H1 (cell line): ENCODE results near the gene PHACTR1.

Source experiments
- BCL11A ChIP-seq, 2 experiments: IDR thresholded peaks; one replicate each; pipeline ENCODE4 v1.6.1; 2011; ENCODE audit warnings: low read depth in 2 of 2, low read length in 2 of 2, mild to moderate bottlenecking in 2 of 2
- EP300 ChIP-seq, 2 experiments: IDR thresholded peaks; 1 replicate in 1 of 2; 2 replicates in 1 of 2; pipeline ENCODE4 v1.6.1; 2011 to 2012; ENCODE audit warnings: low read depth in 2 of 2, low read length in 2 of 2, mild to moderate bottlenecking in 2 of 2, borderline replicate concordance in 1 of 2, inconsistent platforms in 1 of 2, moderate library complexity in 1 of 2
- EZH2 ChIP-seq: fragments of 200-600 bp; sonication (generic); IDR thresholded peaks from 2 replicates; pipeline ENCODE4 v1.7.1; 2012; ENCODE audit warnings: low read depth, mild to moderate bottlenecking, moderate library complexity, low read length, inconsistent platforms; ENCODE audit not compliant: severe bottlenecking
- FOSL1 ChIP-seq: IDR thresholded peaks from 2 replicates; pipeline ENCODE4 v1.6.1; 2011; ENCODE audit warnings: mild to moderate bottlenecking, low read depth, low read length, moderate library complexity; ENCODE audit not compliant: insufficient read depth
- POLR2AphosphoS5 ChIP-seq: IDR thresholded peaks from 2 replicates; pipeline ENCODE4 v1.6.1; 2011; ENCODE audit warnings: low read depth, low read length
- RAD21 ChIP-seq, 2 experiments: IDR thresholded peaks in 1 of 2; conservative IDR thresholded peaks in 1 of 2; 2 replicates each; pipeline ENCODE4 v1.6.1; 2011; ENCODE audit warnings: low read depth in 2 of 2, low read length in 2 of 2, improper control_type of control experiment in 1 of 2, inconsistent platforms in 1 of 2, mild to moderate bottlenecking in 1 of 2, moderate library complexity in 1 of 2
- SUZ12 ChIP-seq: fragments of 200-600 bp; sonication (generic); IDR thresholded peaks from 2 replicates; pipeline ENCODE4 v1.6.1; 2012; ENCODE audit warnings: mild to moderate bottlenecking, inconsistent platforms, low read length, moderate library complexity, mixed read lengths
- TAF7 ChIP-seq: optimal IDR thresholded peaks from 2 replicates; pipeline ENCODE3; 2011; ENCODE audit warnings: low read depth, mild to moderate bottlenecking, inconsistent platforms, low read length, moderate library complexity, borderline replicate concordance
- TF ChIP-seq, protein P1 (sequence below), 3 experiments: IDR thresholded peaks; 1 replicate in 2 of 3; 2 replicates in 1 of 3; pipeline versions ENCODE4 v1.5.1 to v1.6.1; 2011; ENCODE audit warnings: low read length in 3 of 3, mild to moderate bottlenecking in 3 of 3, inconsistent platforms in 2 of 3, low read depth in 1 of 3, moderate library complexity in 1 of 3; ENCODE audit not compliant: insufficient read depth in 1 of 3; ENCODE audit errors: control extremely low read depth in 1 of 3

DNA sequence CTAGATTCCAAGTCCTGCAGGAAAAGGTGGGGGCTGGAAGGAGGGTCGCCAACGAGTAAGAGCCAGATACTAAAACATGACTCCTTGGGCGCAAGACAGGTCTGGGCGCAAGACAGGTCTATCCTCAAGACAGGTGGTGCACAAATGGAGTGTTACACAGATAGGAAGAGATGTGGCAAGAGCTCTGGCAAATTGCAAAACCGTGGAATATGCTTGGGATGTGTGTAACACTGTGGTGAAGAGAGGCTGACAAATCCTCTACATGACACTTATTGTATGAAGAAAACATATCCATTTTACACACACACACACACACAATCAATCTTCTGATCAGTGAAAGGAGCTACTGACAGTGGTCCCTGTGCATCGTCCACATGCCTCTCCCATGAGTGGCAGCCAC, 534.1 kb downstream of the PHACTR1 start:
- TF ChIP-seq, protein P1, sequence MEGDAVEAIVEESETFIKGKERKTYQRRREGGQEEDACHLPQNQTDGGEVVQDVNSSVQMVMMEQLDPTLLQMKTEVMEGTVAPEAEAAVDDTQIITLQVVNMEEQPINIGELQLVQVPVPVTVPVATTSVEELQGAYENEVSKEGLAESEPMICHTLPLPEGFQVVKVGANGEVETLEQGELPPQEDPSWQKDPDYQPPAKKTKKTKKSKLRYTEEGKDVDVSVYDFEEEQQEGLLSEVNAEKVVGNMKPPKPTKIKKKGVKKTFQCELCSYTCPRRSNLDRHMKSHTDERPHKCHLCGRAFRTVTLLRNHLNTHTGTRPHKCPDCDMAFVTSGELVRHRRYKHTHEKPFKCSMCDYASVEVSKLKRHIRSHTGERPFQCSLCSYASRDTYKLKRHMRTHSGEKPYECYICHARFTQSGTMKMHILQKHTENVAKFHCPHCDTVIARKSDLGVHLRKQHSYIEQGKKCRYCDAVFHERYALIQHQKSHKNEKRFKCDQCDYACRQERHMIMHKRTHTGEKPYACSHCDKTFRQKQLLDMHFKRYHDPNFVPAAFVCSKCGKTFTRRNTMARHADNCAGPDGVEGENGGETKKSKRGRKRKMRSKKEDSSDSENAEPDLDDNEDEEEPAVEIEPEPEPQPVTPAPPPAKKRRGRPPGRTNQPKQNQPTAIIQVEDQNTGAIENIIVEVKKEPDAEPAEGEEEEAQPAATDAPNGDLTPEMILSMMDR (IDR thresholded peaks at IDR 0.05; ENCODE audit: control extremely low read depth in 1 of 3, insufficient read depth in 1 of 3, low read depth in 1 of 3, low read length in 3 of 3), result no peak
- no peak for TF ChIP-seq POLR2AphosphoS5
- no peak for TF ChIP-seq EP300 (IDR thresholded peaks at IDR 0.05; ENCODE audit: borderline replicate concordance in 1 of 2, low read depth in 2 of 2, low read length in 2 of 2)
- no peak for TF ChIP-seq RAD21 (IDR thresholded peaks at IDR 0.05 in 1 of 2, conservative IDR thresholded peaks at IDR 0.05 in 1 of 2; ENCODE audit: low read depth in 2 of 2, low read length in 2 of 2)
- TF ChIP-seq FOSL1, result no peak
- TF ChIP-seq TAF7, result no peak
- TF ChIP-seq SUZ12, result no peak
- no peak for TF ChIP-seq BCL11A (IDR thresholded peaks at IDR 0.05; ENCODE audit: low read depth in 2 of 2, low read length in 2 of 2)
- no peak for TF ChIP-seq EZH2
